HG03520 (cell line): ENCODE data around the gene MAST4.

Experiments used
- ATAC-seq: cut with Tn5 transposase; IDR thresholded peaks from one replicate; pipeline ENCODE4 v1.9.1; 2021; ENCODE audit warnings: mild to moderate bottlenecking, moderate library complexity; ENCODE audit not compliant: unreplicated experiment

MAST4 gene

GRCh38 chr5:67059744-67060490, 463.7 kb downstream of the MAST4 start:
- no peak for ATAC-seq

GRCh38 chr5:67061511-67061910, 465.3 kb downstream of the MAST4 start:
- no peak for ATAC-seq

- ATAC-seq, result no peak
Measured at GRCh38 chr5:67063055-67063454, 466.9 kb downstream of the MAST4 start.

GRCh38 chr5:67063791-67064190, 467.6 kb downstream of the MAST4 start:
- ATAC-seq, result no peak

GRCh38 chr5:67065237-67065636, 469.0 kb downstream of the MAST4 start:
- peak; percentile 55 for ATAC-seq

GRCh38 chr5:67065696-67066095, 469.5 kb downstream of the MAST4 start:
- no peak for ATAC-seq

GRCh38 chr5:67066815-67067214, 470.6 kb downstream of the MAST4 start:
- no peak for ATAC-seq

- ATAC-seq, result no peak
Measured at GRCh38 chr5:67073045-67073680, 477.0 kb downstream of the MAST4 start.

- ATAC-seq, result no peak
Measured at GRCh38 chr5:67077296-67077695, 481.1 kb downstream of the MAST4 start.

GRCh38 chr5:67081261-67081660, 485.1 kb downstream of the MAST4 start:
- ATAC-seq, result no peak

- ATAC-seq, result no peak
Measured at GRCh38 chr5:67082941-67083340, 486.7 kb downstream of the MAST4 start.

- no peak for ATAC-seq
Measured at GRCh38 chr5:67085616-67086015, 489.4 kb downstream of the MAST4 start.

- no peak for ATAC-seq
Measured at GRCh38 chr5:67089200-67089725, 493.1 kb downstream of the MAST4 start.

- ATAC-seq, result no peak
Measured at GRCh38 chr5:67090040-67090439, 493.8 kb downstream of the MAST4 start.

GRCh38 chr5:67090593-67090992, 494.4 kb downstream of the MAST4 start:
- ATAC-seq, result no peak

GRCh38 chr5:67092535-67092934, 496.3 kb downstream of the MAST4 start:
- no peak for ATAC-seq

- ATAC-seq, result no peak
Measured at GRCh38 chr5:67093279-67093678, 497.1 kb downstream of the MAST4 start.

- ATAC-seq, result no peak
Measured at GRCh38 chr5:67094476-67095300, 498.5 kb downstream of the MAST4 start.

GRCh38 chr5:67095346-67096171, 499.4 kb downstream of the MAST4 start:
- ATAC-seq, result no peak

GRCh38 chr5:67098656-67099055, 502.5 kb downstream of the MAST4 start:
- no peak for ATAC-seq

- ATAC-seq, result no peak
Measured at GRCh38 chr5:67100301-67100700, 504.1 kb downstream of the MAST4 start.
